ENCODE results near the gene BDNF.
"Not testable (repeated sequence)": the region's sequence is repeated elsewhere in the genome, so short reads cannot be mapped to it uniquely, and the experiment has no call there.

The BDNF gene

DNA sequence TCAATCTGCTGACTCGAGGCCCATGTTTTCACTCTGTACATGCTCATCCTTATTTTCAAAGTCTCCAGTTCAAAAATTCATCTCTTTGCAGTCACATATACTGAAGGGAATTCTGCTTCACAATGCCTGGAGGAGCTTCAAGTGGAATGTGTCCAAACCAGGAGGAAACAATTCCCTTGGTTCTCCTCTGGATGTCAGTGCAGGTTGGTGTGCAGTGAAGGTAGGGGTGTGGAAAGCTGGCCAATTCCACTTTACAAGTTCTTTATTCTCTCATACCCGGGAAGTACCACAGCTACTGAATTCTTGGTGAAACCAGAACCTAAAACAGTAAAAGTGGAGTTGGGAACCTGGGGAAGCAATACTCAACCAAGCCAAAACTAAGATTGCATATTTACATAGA lies 57.3 kb downstream of the BDNF start:
- no peak for DNase-seq (ENCODE audit: low read depth)
- TF ChIP-seq, protein P1, sequence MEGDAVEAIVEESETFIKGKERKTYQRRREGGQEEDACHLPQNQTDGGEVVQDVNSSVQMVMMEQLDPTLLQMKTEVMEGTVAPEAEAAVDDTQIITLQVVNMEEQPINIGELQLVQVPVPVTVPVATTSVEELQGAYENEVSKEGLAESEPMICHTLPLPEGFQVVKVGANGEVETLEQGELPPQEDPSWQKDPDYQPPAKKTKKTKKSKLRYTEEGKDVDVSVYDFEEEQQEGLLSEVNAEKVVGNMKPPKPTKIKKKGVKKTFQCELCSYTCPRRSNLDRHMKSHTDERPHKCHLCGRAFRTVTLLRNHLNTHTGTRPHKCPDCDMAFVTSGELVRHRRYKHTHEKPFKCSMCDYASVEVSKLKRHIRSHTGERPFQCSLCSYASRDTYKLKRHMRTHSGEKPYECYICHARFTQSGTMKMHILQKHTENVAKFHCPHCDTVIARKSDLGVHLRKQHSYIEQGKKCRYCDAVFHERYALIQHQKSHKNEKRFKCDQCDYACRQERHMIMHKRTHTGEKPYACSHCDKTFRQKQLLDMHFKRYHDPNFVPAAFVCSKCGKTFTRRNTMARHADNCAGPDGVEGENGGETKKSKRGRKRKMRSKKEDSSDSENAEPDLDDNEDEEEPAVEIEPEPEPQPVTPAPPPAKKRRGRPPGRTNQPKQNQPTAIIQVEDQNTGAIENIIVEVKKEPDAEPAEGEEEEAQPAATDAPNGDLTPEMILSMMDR (conservative IDR thresholded peaks at IDR 0.05; ENCODE audit: control insufficient read depth, insufficient read depth, low read depth, low read length): no peak
- H3K4me3 ChIP-seq (ENCODE audit: control insufficient read depth, low read depth, low read length): no peak overlapping the region

DNA sequence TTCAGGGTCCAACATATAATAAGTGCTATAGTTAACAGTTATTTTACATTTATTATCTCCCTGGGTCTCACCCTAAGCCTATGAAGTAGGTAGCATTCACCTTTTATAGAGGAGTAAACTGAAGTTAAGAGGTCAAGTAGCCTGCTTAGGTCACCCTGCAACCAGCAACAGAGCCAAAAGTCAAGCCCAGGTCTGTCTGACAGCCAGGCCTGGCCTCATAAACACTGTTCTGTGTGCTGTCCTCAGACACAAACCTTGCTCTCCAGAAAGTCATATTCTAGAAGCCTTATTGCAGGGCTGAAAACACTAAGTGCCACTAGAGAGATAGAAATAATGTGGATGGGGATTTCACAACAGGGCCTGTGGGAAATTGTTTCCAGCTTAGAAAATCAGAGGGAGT lies 59.3 kb downstream of the BDNF start:
- no peak for DNase-seq (ENCODE audit: low read depth)
- H3K4me3 ChIP-seq (ENCODE audit: control insufficient read depth, low read depth, low read length): no peak overlapping the region
- TF ChIP-seq, protein P1 (conservative IDR thresholded peaks at IDR 0.05; ENCODE audit: control insufficient read depth, insufficient read depth, low read depth, low read length): no peak

DNA sequence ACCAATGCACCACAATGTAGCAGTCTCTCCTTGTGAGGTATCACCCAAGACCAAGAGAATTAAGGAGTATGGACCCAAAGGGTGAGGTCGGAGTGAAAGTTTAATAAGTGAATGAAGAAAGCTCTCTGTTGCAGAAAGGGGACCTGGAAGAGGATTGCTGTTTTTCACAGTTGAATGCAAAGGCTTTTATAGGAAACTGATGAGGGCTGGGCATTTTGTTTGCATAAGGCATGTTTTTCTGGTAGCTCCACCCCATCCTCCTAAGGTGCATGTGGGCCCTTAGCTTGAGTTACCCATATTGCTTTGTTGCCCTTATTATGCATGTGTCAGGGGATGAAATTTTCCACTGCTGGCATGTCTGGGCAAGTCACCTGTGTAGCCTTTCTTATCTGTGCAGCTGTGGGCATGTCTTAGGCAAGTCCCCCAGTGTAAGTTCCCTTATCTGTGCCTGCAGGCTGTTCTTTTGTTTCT lies 64.7 kb downstream of the BDNF start:
- no peak overlapping the region for H3K4me3 ChIP-seq (ENCODE audit: control insufficient read depth, low read depth, low read length)
- DNase-seq (ENCODE audit: low read depth): no peak
- TF ChIP-seq, protein P1 (conservative IDR thresholded peaks at IDR 0.05; ENCODE audit: control insufficient read depth, insufficient read depth, low read depth, low read length): no peak

DNA sequence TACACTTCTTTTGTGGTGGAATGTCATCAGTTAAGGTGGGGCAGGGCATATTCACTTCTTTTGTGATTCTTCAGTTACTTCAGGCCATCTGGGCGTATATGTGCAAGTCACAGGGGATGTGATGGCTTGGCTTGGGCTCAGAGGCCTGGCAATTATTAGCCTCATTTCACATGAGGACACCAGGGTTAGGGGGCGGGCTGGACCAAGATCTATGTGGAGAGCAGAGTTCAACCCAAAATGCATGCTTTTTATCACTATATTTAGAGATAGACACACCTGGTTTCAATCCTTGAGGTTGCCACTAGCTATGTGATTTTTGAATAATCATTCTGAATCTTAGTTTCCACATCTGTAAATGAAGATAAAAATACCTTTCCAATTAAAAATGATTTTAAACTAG lies 65.5 kb downstream of the BDNF start:
- not testable (repeated sequence) for DNase-seq (ENCODE audit: low read depth); H3K4me3 ChIP-seq (ENCODE audit: control insufficient read depth, low read depth, low read length)

DNA sequence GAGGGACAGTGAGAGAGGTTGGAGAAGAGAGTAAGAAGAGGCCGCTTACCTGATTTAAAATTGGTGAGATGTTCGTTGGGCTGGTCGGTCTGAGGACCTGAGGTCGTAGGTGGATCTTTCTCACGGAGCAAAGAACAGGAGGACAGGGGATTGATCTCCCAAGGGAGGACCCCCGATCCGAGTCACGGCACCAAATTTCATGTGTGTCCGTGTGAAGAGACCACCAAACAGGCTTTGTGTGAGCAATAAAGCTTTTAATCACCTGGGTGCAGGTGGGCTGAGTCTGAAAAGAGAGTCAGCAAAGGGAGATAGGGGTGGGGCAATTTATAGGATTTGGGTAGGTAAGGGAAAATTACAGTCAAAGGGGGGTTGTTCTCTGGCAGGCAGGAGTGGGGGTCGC lies 66.0 kb downstream of the BDNF start:
- not testable (repeated sequence) for DNase-seq (ENCODE audit: low read depth); H3K4me3 ChIP-seq (ENCODE audit: control insufficient read depth, low read depth, low read length)

DNA sequence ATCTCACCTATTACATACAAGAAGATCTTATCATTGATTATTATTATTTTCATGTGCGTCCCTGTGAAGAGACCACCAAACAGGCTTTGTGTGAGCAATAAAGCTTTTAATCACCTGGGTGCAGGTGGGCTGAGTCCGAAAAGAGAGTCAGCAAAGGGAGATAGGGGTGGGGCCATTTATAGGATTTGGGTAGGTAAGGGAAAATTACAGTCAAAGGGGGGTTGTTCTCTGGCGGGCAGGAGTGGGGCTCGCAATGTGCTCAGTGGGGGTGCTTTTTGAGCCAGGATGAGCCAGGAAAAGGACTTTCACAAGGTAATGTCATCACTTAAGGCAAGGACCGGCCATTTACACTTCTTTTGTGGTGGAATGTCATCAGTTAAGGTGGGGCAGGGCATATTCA lies 71.2 kb downstream of the BDNF start:
- DNase-seq (ENCODE audit: low read depth); H3K4me3 ChIP-seq (ENCODE audit: control insufficient read depth, low read depth, low read length): not testable (repeated sequence)

DNA sequence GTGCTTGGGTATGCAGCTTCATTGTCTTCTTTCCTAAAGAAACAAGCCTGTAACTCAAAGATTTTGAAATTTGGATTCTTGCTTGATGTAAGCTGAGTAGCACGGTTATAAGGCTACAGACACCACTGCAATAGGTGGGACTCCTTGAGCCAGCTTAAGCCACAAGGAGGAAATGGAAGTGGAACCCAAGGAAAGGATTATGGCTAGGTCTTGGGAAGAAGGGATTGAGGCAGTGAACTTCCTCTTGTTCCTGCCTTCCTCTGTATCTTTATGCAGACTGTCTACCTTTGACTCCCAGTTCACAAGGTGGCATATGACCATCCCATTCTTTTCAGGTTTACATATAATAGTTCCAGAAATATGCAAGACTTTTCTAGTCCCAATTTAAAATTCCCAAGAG lies 72.3 kb downstream of the BDNF start:
- TF ChIP-seq, protein P1 (conservative IDR thresholded peaks at IDR 0.05; ENCODE audit: control insufficient read depth, insufficient read depth, low read depth, low read length): no peak
- no peak overlapping the region for H3K4me3 ChIP-seq (ENCODE audit: control insufficient read depth, low read depth, low read length)
- DNase-seq (ENCODE audit: low read depth): no peak

DNA sequence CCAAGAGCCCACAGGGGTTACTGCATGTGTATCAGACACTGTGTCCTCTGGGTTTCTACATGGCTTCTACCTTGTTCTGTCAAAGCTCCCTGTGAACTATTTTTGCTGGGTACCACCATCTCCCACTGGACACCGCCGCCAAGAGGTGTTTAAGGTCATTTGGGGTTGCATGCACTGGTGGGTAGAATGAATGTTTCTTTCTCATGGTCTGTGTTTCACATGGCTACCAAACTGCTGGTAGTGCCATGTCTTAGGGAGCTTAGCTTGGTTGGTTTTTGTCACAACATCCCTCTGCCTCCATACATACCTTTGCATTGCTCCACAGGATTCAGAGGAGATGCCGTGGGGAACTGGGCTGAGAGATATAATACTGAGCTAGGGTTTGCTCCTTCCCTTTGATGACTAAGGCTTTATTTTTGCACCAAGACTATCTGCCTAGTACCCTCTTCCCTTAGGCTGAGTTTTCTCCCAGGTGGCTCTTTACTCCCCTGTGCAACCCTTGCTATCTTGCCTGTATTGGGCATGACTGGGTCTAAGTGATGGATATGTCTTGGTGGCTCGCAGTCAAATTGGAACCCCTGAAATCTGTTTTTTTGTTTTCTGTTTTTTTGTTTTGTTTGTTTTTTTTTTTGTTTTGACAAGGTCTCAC lies 73.2 kb downstream of the BDNF start:
- no peak for DNase-seq (ENCODE audit: low read depth)
- no peak overlapping the region for H3K4me3 ChIP-seq (ENCODE audit: control insufficient read depth, low read depth, low read length)
- TF ChIP-seq, protein P1 (conservative IDR thresholded peaks at IDR 0.05; ENCODE audit: control insufficient read depth, insufficient read depth, low read depth, low read length): no peak

Data from fibroblast of mammary gland (primary cell).